Measurements from ENCODE around the gene VAMP8. TPM values are rescaled to one million over a fixed set of nuclear protein-coding genes. Genes with fewer than 3 reads are reported as not detected.
"Not testable (repeated sequence)": the region's sequence is repeated elsewhere in the genome, so short reads cannot be mapped to it uniquely, and the experiment has no call there.

The VAMP8 gene
- total and polyA plus RNA-seq, 2 of the 8 experiments (the other 6 are each of a cell fraction or from before 2014, with no cell fraction given): 34.4 to 69.7 TPM

DNA sequence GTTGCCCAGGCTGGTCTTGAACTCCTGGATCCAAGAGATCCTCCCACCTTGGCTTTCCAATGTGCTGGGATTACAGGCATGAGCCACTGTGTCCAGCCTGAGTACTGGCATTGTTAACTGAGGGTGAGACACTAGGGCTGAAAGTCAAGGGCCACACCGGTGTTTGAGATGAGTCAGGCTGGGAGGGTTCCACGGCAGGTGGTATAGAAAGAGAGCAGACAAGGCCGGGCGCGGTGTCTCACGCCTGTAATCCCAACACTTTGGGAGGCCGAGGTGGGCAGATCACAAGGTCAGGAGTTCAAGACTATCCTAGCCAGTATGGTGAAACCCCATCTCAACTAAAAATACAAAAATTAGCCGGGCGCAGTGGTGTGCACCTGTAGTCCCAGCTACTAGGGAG, 14.9 kb downstream of the VAMP8 start:
- not testable (repeated sequence) for H4K20me1 ChIP-seq (replicated peaks in 1 of 2; ENCODE audit: control insufficient read depth in 1 of 2, insufficient read depth in 2 of 2, low read length in 2 of 2)

More for the DNA sequence above, 14.9 kb downstream of the VAMP8 start:
- not testable (repeated sequence) for H3K4me3 ChIP-seq (ENCODE audit: extremely low read depth in 1 of 4, insufficient read depth in 2 of 4, low read depth in 3 of 4, low read length in 4 of 4); H2BK12ac ChIP-seq (ENCODE audit: low read depth, low read length); H3K79me1 ChIP-seq (ENCODE audit: low read depth, low read length); H2AK5ac ChIP-seq (ENCODE audit: low read depth, low read length); H3K27me3 ChIP-seq (replicated peaks in 1 of 4; ENCODE audit: control insufficient read depth in 3 of 4, extremely low read depth in 1 of 4, insufficient read depth in 3 of 4, low read length in 3 of 4); H3K9ac ChIP-seq (replicated peaks in 1 of 4; ENCODE audit: extremely low read depth in 1 of 4, low read depth in 3 of 4, low read length in 3 of 4); H2AFZ ChIP-seq (ENCODE audit: low read length); FAIRE-seq; H4K91ac ChIP-seq (replicated peaks; ENCODE audit: insufficient read length, low read length); H2BK20ac ChIP-seq (ENCODE audit: low read length); H3K4me2 ChIP-seq (ENCODE audit: insufficient read depth in 1 of 2, low read depth in 2 of 2, low read length in 2 of 2); H3K9me3 ChIP-seq (ENCODE audit: insufficient read depth in 2 of 2, low read depth in 1 of 2, low read length in 1 of 2); H3K23ac ChIP-seq (ENCODE audit: insufficient read length); H3K14ac ChIP-seq (ENCODE audit: insufficient read length); H3K4ac ChIP-seq (replicated peaks; ENCODE audit: insufficient read length, low read depth, low read length); H2BK120ac ChIP-seq (replicated peaks; ENCODE audit: low read depth, low read length); H3K56ac ChIP-seq (replicated peaks; ENCODE audit: insufficient read length, low read depth, low read length); H3K18ac ChIP-seq (ENCODE audit: extremely low read depth, low read length); H2BK15ac ChIP-seq (ENCODE audit: low read length); H3K27ac ChIP-seq (ENCODE audit: low read depth, low read length); H4K5ac ChIP-seq (ENCODE audit: insufficient read length, low read depth, low read length); DNase-seq (ENCODE audit: low read depth in 1 of 2, low spot score in 2 of 2); H2BK5ac ChIP-seq (ENCODE audit: low read depth, low read length); H3K36me3 ChIP-seq (ENCODE audit: control insufficient read depth in 2 of 4, insufficient read depth in 4 of 4, low read length in 3 of 4); H4K8ac ChIP-seq (ENCODE audit: extremely low read depth, insufficient read depth, low read length)
- Histone ChIP-seq H3K4me1 (replicated peaks in 1 of 4; ENCODE audit: control insufficient read depth in 3 of 4, insufficient read depth in 4 of 4, low read length in 3 of 4) (peaks cover 0 to 11% (median 3%) of the 10 kb centered on the region in 4 experiments; a peak in 4 of 7 replicates), H3K79me2 (ENCODE audit: control insufficient read depth in 1 of 2, insufficient read depth in 2 of 2, low read length in 2 of 2) (peaks cover 0 to 18% of the 10 kb centered on the region in 2 experiments; a peak in 3 of 4 replicates), H3K23me2 (ENCODE audit: low read depth, low read length) (peaks cover 13% of the 10 kb centered on the region)
- ChIA-PET POLR2A (ENCODE audit: partially characterized antibody) (interaction anchor here (0.7 to 1.6 kb wide), 9 partner anchors 8 to 52 kb away, joined by 3 to 8 read pairs (median 4); partner anchors contain the start of genes TMEM150A, USP39 and VAMP5), CTCF (ENCODE audit: partially characterized antibody) (interaction anchor here (1.0 to 2.0 kb wide), 2 partner anchors 13 to 41 kb away, joined by 3 to 5 read pairs; no protein-coding TSS in a partner anchor)
- WGBS, 2 experiments (ENCODE audit: extremely low coverage in 1 of 2, insufficient coverage in 1 of 2, insufficient read length in 1 of 2, insufficient replicate concordance in 2 of 2, low coverage in 1 of 2, low lambda C conversion rate in 2 of 2, missing lambda C conversion rate in 1 of 2): 99% methylated on average over 9 of the region's 9 CpGs; no CpG with 5 or more reads in 1 of the 2 experiments

Measured in H1 (cell line).